ENCODE data around the gene CCIN. TPM values are rescaled to one million over a fixed set of nuclear protein-coding genes. Genes with fewer than 3 reads are reported as not detected.

Gene CCIN
- total and polyA plus RNA-seq, 9 of the 15 experiments (the other 6 are each of a cell fraction or from before 2014, with no cell fraction given): not detected

DNA sequence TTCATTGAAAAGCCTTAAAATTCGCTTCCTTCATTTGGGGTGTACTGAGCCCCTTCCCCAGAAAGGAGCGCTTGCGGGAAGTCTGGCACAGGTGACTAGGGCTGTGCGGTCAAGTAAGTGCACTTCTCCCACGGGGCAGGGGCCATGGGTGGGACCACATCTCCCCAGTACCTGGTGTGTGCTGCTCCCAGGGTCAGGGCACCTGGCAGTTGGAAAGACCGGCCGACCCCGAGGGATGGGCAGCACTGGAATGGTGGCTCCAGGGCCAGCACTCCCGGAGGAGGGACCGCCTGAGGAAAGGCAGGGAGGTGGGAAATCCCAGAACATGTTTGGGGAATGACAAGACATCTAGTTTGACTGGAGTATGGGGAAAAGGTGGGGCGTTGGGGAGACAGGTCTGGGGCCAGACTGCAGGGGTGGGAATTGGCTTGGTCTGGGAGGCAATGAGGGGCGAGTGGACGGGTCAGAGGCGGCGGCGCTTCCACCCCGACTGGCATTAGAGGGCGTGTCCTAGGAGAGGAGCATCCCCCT lies 33.4 kb upstream of the CCIN start:
- Histone ChIP-seq H3K4me3 (peak overlapping the region; percentile 55), H3K79me2 (ENCODE audit: control insufficient read depth, insufficient read depth, low read length) (peaks cover 4% of the 10 kb centered on the region; the same call in 1 of the 3 replicates), H3K9ac (ENCODE audit: insufficient read depth in 1 of 2, low read depth in 2 of 2, low read length in 2 of 2) (peak overlapping the region in 1 of 2 experiments; percentile 89; a peak in 3 of 4 replicates), H4K20me1 (replicated peaks; ENCODE audit: control insufficient read depth, insufficient read depth, low read length) (no peaks in the 10 kb centered on the region; the same call in 1 of the 2 replicates), H3K9me1 (ENCODE audit: control insufficient read depth, insufficient read depth, low read length) (no peaks in the 10 kb centered on the region), H3K27me3 (ENCODE audit: control insufficient read depth in 2 of 2, insufficient read depth in 2 of 2, low read length in 2 of 2) (no peaks in the 10 kb centered on the region), H2AFZ (ENCODE audit: low read depth, low read length) (peak overlapping the region; percentile 84), H3K9me3 (replicated peaks; ENCODE audit: control insufficient read depth, insufficient read depth, low read depth, low read length) (no peaks in the 10 kb centered on the region), H3K36me3 (ENCODE audit: control insufficient read depth, insufficient read depth, low read length) (no peaks in the 10 kb centered on the region), H3K4me2 (ENCODE audit: insufficient read depth, low read length) (peak overlapping the region; percentile 49), H3K27ac (ENCODE audit: extremely low read depth, low read depth, low read length) (no peak overlapping the region), H3K4me1 (replicated peaks in 1 of 2; ENCODE audit: control insufficient read depth in 2 of 2, insufficient read depth in 2 of 2, low read length in 2 of 2) (peaks cover 5 to 30% of the 10 kb centered on the region in 2 experiments; a peak in 4 of 5 replicates)
- ChIA-PET CTCF (ENCODE audit: low intra/inter-chr PET ratio) (no interaction called here), POLR2A (interaction anchor here (1.8 kb wide), 1 partner anchor 14 kb away, joined by 5 read pairs; no protein-coding TSS in a partner anchor)
- no TSS peak for BruUV-seq (replicated peaks)
- no peak for ATAC-seq
- 23% methylated on average over 14 of the region's 18 CpGs for WGBS (ENCODE audit: insufficient coverage, low coverage, missing lambda C conversion rate)
- intact Hi-C loops (cut with micrococcal nuclease) (no loop called here), in situ Hi-C loops (cut with MboI) (no loop called here)
- FAIRE-seq: no peak
- TF ChIP-seq, protein P1, sequence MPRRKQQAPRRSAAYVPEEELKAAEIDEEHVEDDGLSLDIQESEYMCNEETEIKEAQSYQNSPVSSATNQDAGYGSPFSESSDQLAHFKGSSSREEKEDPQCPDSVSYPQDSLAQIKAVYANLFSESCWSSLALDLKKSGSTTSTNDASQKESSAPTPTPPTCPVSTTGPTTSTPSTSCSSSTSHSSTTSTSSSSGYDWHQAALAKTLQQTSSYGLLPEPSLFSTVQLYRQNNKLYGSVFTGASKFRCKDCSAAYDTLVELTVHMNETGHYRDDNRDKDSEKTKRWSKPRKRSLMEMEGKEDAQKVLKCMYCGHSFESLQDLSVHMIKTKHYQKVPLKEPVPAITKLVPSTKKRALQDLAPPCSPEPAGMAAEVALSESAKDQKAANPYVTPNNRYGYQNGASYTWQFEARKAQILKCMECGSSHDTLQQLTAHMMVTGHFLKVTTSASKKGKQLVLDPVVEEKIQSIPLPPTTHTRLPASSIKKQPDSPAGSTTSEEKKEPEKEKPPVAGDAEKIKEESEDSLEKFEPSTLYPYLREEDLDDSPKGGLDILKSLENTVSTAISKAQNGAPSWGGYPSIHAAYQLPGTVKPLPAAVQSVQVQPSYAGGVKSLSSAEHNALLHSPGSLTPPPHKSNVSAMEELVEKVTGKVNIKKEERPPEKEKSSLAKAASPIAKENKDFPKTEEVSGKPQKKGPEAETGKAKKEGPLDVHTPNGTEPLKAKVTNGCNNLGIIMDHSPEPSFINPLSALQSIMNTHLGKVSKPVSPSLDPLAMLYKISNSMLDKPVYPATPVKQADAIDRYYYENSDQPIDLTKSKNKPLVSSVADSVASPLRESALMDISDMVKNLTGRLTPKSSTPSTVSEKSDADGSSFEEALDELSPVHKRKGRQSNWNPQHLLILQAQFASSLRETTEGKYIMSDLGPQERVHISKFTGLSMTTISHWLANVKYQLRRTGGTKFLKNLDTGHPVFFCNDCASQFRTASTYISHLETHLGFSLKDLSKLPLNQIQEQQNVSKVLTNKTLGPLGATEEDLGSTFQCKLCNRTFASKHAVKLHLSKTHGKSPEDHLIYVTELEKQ (CRISPR knock-in tag; IDR thresholded peaks at IDR 0.05): no peak
- TF ChIP-seq HDAC2 (IDR thresholded peaks at IDR 0.05): no peak
- TF ChIP-seq, protein P2, sequence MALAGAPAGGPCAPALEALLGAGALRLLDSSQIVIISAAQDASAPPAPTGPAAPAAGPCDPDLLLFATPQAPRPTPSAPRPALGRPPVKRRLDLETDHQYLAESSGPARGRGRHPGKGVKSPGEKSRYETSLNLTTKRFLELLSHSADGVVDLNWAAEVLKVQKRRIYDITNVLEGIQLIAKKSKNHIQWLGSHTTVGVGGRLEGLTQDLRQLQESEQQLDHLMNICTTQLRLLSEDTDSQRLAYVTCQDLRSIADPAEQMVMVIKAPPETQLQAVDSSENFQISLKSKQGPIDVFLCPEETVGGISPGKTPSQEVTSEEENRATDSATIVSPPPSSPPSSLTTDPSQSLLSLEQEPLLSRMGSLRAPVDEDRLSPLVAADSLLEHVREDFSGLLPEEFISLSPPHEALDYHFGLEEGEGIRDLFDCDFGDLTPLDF (CRISPR knock-in tag; IDR thresholded peaks at IDR 0.05): no peak
- TF ChIP-seq CBFA2T3 (IDR thresholded peaks at IDR 0.05): no peak
- TF ChIP-seq ZNF696 (CRISPR knock-in tag; conservative IDR thresholded peaks at IDR 0.05): no peak
- TF ChIP-seq ZNF197 (CRISPR knock-in tag; IDR thresholded peaks at IDR 0.05; ENCODE audit: low read depth): no peak
- no peak for TF ChIP-seq KLF6 (CRISPR knock-in tag; IDR thresholded peaks at IDR 0.05; ENCODE audit: borderline replicate concordance)
- no peak for TF ChIP-seq OTX1 (CRISPR knock-in tag; IDR thresholded peaks at IDR 0.05)
- TF ChIP-seq NCOR1 (IDR thresholded peaks at IDR 0.05): no peak
- TF ChIP-seq, protein P3, sequence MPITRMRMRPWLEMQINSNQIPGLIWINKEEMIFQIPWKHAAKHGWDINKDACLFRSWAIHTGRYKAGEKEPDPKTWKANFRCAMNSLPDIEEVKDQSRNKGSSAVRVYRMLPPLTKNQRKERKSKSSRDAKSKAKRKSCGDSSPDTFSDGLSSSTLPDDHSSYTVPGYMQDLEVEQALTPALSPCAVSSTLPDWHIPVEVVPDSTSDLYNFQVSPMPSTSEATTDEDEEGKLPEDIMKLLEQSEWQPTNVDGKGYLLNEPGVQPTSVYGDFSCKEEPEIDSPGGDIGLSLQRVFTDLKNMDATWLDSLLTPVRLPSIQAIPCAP (CRISPR knock-in tag; IDR thresholded peaks at IDR 0.05; ENCODE audit: borderline replicate concordance): no peak
- no peak for DNase-seq (ENCODE audit: extremely low read depth in 1 of 4, low spot score in 3 of 4)

Data from K562 (cell line).